ENCODE measurements around the gene CERK. TPM values are rescaled to one million over a fixed set of nuclear protein-coding genes. Genes with fewer than 3 reads are reported as not detected.
A peak's percentile ranks its signal among the peaks of the same experiment; 100 is the strongest.

Gene CERK, protein sequence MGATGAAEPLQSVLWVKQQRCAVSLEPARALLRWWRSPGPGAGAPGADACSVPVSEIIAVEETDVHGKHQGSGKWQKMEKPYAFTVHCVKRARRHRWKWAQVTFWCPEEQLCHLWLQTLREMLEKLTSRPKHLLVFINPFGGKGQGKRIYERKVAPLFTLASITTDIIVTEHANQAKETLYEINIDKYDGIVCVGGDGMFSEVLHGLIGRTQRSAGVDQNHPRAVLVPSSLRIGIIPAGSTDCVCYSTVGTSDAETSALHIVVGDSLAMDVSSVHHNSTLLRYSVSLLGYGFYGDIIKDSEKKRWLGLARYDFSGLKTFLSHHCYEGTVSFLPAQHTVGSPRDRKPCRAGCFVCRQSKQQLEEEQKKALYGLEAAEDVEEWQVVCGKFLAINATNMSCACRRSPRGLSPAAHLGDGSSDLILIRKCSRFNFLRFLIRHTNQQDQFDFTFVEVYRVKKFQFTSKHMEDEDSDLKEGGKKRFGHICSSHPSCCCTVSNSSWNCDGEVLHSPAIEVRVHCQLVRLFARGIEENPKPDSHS
- total RNA-seq (10 to 100 TPM in 1 of 2 donors, 1 to 10 TPM in 1; 9.6 to 24.3 TPM), polyA plus RNA-seq (10 to 100 TPM in 1 of 2 donors, 1 to 10 TPM in 1; 7.9 to 10.7 TPM)

DNA sequence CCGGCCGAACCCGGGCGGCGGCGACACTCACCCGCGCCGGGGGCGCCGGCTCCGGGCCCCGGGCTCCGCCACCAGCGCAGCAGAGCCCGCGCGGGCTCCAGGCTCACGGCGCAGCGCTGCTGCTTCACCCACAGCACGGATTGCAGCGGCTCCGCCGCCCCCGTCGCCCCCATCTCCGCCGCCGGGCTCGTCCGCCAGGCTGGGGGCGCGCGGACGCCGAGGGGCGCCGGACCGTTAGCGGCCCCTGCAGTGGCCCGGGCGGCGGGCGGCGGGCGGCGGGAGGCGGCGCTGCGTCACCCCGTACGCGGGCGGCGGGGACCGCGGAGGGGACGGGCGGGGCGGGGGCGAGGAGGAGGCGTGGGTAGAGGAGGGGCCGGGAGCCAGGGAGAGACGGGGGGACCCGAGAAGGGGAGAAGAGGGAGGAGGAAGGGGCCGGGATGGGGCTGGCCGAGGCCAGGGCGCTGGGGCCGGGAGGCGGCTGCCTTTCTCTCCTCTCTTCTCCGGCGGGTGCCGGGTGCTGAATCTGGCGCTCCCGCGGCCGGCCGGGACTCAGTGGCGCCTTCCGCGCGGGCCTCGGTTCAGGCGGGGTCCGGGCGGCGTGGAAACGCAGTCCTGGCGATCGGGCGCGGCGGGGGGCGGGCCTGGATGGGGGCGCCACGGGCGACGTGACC is at the start of gene CERK:
TSS of gene CERK (minus strand) at position 277 of the 671 bp plus-strand sequence. CDS start at position 173, 104 bp downstream.
- Histone ChIP-seq H3K9ac (ENCODE audit: low read depth in 1 of 2, low read length in 2 of 2) (peak within 1 kb of the TSS; percentile 55 to 77), H3K9me3 (ENCODE audit: control insufficient read depth in 4 of 4, low read length in 3 of 4) (no peaks in the 10 kb centered on the region), H3K4me3 (ENCODE audit: low read depth in 1 of 3, low read length in 3 of 3) (peak within 1 kb of the TSS; percentile 54 to 90 (median 78)), H3K27ac (ENCODE audit: low read depth in 1 of 2, low read length in 2 of 2) (peak within 1 kb of the TSS; percentile 90 to 91), H3K4me1 (ENCODE audit: control insufficient read depth in 4 of 4, insufficient read depth in 4 of 4, low read length in 3 of 4) (peaks cover 15 to 71% (median 54%) of the 10 kb centered on the region in 4 donors), H3K36me3 (ENCODE audit: control insufficient read depth in 4 of 4, insufficient read depth in 3 of 4, low read depth in 1 of 4, low read length in 3 of 4) (no peaks in the 10 kb centered on the region), H3K27me3 (ENCODE audit: control insufficient read depth in 4 of 4, insufficient read depth in 4 of 4, low read length in 3 of 4) (no peaks in the 10 kb centered on the region)
- TF ChIP-seq RXRA (IDR thresholded peaks at IDR 0.05) (no peak), TAF1 (conservative IDR thresholded peaks at IDR 0.05) (no peak), GABPA (IDR thresholded peaks at IDR 0.05 in 1 of 2, conservative IDR thresholded peaks at IDR 0.05 in 1 of 2) (no peak), HNF4G (IDR thresholded peaks at IDR 0.05) (no peak), JUND (IDR thresholded peaks at IDR 0.05) (no peak), SP1 (IDR thresholded peaks at IDR 0.05) (no peak), RAD21 (IDR thresholded peaks at IDR 0.05) (no peak), HNF4A (conservative IDR thresholded peaks at IDR 0.05) (no peak), FOXA2 (IDR thresholded peaks at IDR 0.05) (no peak), NR2F2 (IDR thresholded peaks at IDR 0.05) (no peak), YY1 (IDR thresholded peaks at IDR 0.05) (no peak), EGR1 (IDR thresholded peaks at IDR 0.05; ENCODE audit: low read depth in 2 of 2) (no peak), FOXA1 (IDR thresholded peaks at IDR 0.05) (no peak)
- TF ChIP-seq, protein P1, sequence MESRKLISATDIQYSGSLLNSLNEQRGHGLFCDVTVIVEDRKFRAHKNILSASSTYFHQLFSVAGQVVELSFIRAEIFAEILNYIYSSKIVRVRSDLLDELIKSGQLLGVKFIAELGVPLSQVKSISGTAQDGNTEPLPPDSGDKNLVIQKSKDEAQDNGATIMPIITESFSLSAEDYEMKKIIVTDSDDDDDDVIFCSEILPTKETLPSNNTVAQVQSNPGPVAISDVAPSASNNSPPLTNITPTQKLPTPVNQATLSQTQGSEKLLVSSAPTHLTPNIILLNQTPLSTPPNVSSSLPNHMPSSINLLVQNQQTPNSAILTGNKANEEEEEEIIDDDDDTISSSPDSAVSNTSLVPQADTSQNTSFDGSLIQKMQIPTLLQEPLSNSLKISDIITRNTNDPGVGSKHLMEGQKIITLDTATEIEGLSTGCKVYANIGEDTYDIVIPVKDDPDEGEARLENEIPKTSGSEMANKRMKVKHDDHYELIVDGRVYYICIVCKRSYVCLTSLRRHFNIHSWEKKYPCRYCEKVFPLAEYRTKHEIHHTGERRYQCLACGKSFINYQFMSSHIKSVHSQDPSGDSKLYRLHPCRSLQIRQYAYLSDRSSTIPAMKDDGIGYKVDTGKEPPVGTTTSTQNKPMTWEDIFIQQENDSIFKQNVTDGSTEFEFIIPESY (IDR thresholded peaks at IDR 0.05): no peak
- TF ChIP-seq, protein P2, sequence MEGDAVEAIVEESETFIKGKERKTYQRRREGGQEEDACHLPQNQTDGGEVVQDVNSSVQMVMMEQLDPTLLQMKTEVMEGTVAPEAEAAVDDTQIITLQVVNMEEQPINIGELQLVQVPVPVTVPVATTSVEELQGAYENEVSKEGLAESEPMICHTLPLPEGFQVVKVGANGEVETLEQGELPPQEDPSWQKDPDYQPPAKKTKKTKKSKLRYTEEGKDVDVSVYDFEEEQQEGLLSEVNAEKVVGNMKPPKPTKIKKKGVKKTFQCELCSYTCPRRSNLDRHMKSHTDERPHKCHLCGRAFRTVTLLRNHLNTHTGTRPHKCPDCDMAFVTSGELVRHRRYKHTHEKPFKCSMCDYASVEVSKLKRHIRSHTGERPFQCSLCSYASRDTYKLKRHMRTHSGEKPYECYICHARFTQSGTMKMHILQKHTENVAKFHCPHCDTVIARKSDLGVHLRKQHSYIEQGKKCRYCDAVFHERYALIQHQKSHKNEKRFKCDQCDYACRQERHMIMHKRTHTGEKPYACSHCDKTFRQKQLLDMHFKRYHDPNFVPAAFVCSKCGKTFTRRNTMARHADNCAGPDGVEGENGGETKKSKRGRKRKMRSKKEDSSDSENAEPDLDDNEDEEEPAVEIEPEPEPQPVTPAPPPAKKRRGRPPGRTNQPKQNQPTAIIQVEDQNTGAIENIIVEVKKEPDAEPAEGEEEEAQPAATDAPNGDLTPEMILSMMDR (IDR thresholded peaks at IDR 0.05; ENCODE audit: low read depth, low read length, missing input control): no peak
- TF ChIP-seq, protein P3, sequence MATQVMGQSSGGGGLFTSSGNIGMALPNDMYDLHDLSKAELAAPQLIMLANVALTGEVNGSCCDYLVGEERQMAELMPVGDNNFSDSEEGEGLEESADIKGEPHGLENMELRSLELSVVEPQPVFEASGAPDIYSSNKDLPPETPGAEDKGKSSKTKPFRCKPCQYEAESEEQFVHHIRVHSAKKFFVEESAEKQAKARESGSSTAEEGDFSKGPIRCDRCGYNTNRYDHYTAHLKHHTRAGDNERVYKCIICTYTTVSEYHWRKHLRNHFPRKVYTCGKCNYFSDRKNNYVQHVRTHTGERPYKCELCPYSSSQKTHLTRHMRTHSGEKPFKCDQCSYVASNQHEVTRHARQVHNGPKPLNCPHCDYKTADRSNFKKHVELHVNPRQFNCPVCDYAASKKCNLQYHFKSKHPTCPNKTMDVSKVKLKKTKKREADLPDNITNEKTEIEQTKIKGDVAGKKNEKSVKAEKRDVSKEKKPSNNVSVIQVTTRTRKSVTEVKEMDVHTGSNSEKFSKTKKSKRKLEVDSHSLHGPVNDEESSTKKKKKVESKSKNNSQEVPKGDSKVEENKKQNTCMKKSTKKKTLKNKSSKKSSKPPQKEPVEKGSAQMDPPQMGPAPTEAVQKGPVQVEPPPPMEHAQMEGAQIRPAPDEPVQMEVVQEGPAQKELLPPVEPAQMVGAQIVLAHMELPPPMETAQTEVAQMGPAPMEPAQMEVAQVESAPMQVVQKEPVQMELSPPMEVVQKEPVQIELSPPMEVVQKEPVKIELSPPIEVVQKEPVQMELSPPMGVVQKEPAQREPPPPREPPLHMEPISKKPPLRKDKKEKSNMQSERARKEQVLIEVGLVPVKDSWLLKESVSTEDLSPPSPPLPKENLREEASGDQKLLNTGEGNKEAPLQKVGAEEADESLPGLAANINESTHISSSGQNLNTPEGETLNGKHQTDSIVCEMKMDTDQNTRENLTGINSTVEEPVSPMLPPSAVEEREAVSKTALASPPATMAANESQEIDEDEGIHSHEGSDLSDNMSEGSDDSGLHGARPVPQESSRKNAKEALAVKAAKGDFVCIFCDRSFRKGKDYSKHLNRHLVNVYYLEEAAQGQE (IDR thresholded peaks at IDR 0.05): no peak
- TF ChIP-seq, protein P4, sequence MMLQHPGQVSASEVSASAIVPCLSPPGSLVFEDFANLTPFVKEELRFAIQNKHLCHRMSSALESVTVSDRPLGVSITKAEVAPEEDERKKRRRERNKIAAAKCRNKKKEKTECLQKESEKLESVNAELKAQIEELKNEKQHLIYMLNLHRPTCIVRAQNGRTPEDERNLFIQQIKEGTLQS (IDR thresholded peaks at IDR 0.05): no peak
- TF ChIP-seq, protein P5, sequence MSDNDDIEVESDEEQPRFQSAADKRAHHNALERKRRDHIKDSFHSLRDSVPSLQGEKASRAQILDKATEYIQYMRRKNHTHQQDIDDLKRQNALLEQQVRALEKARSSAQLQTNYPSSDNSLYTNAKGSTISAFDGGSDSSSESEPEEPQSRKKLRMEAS (IDR thresholded peaks at IDR 0.05): no peak
- under 1% methylated on average over 99 of the region's 99 CpGs for WGBS
- DNase-seq (ENCODE audit: low spot score): peak; percentile 74
